Measurements from ENCODE around the gene SPECC1.

- TF ChIP-seq CTCF (IDR thresholded peaks at IDR 0.05) (no peak), POLR2A (IDR thresholded peaks at IDR 0.05) (no peak)
Observed at GRCh38 chr17:20293501-20293900, 284.3 kb downstream of the SPECC1 start.

All from gastroesophageal sphincter (tissue), 3 donors.